Right atrium auricular region (tissue), 2 donors: ENCODE results near the gene GRM1. TPM values are rescaled to one million over a fixed set of nuclear protein-coding genes. Genes with fewer than 3 reads are reported as not detected.

Experiments used
- DNase-seq: peaks from one replicate; pipeline ENCODE4 v3.0.0-alpha.2; 2019; ENCODE audit warnings: low spot score
- H3K27ac ChIP-seq, 2 donors: fragments of 200-600 bp; sonication (generic); 1 replicate in 1 of 2; 2 replicates in 1 of 2; pipeline ENCODE4 v1.5.1; 2016 to 2019
- H3K27me3 ChIP-seq, 2 donors: fragments of 200-600 bp; sonication (generic); one replicate each; pipeline versions ENCODE4 v1.5.1 to v1.6.0; 2017 to 2019
- H3K36me3 ChIP-seq: fragments of 200-600 bp; sonication (generic); one replicate; pipeline ENCODE4 v1.5.1; 2016
- H3K4me1 ChIP-seq, 2 donors: fragments of 200-600 bp; sonication (generic); one replicate each; pipeline versions ENCODE4 v1.5.1 to v1.6.0; 2017 to 2019
- H3K4me3 ChIP-seq, 2 donors: fragments of 200-600 bp; sonication (generic); 1 replicate in 1 of 2; 2 replicates in 1 of 2; pipeline ENCODE4 v1.5.1; 2017 to 2019; ENCODE audit warnings: mild to moderate bottlenecking in 1 of 2, moderate library complexity in 1 of 2
- H3K9me3 ChIP-seq, 2 donors: fragments of 200-600 bp; sonication (generic); one replicate each; pipeline ENCODE4 v1.5.1; 2019
- CTCF ChIP-seq, 2 donors: fragments of 200-600 bp; sonication (generic); IDR thresholded peaks; one replicate each; pipeline ENCODE4 v1.5.1; 2019; ENCODE audit warnings: antibody characterized with exemption in 2 of 2
- total RNA-seq, 2 donors: library from RNA; depleted of rRNA; stranded (reverse); fragments of >200 nt; gene quantifications; one replicate each; pipeline ENCODE4 v1.1.0, GENCODE V29; 2016

GRM1 gene
- total RNA-seq, 2 donors from 2014 or later: 0.07 to 0.08 TPM

- no peak overlapping the region for H3K4me3 ChIP-seq
- no peaks in the 10 kb centered on the region for H3K4me1 ChIP-seq
- no peaks in the 10 kb centered on the region for H3K9me3 ChIP-seq
- no peak for TF ChIP-seq CTCF (IDR thresholded peaks at IDR 0.05)
- no peak overlapping the region for H3K27ac ChIP-seq
- no peak for DNase-seq
- H3K27me3 ChIP-seq: no peaks in the 10 kb centered on the region
- no peaks in the 10 kb centered on the region for H3K36me3 ChIP-seq
Observed at GRCh38 chr6:146273490-146273889, 244.6 kb downstream of the GRM1 start.

- Histone ChIP-seq H3K9me3 (no peaks in the 10 kb centered on the region), H3K4me3 (no peak overlapping the region), H3K27me3 (no peaks in the 10 kb centered on the region), H3K27ac (no peak overlapping the region), H3K36me3 (no peaks in the 10 kb centered on the region), H3K4me1 (no peaks in the 10 kb centered on the region)
- no peak for TF ChIP-seq CTCF (IDR thresholded peaks at IDR 0.05)
- DNase-seq: no peak
Observed at GRCh38 chr6:146277142-146277541, 248.3 kb downstream of the GRM1 start.

GRCh38 chr6:146281651-146282362 is 252.9 kb downstream of the GRM1 start:
- Histone ChIP-seq H3K9me3 (no peaks in the 10 kb centered on the region), H3K36me3 (no peaks in the 10 kb centered on the region), H3K4me3 (no peak overlapping the region), H3K27ac (no peak overlapping the region), H3K4me1 (no peaks in the 10 kb centered on the region), H3K27me3 (no peaks in the 10 kb centered on the region)
- DNase-seq: no peak
- no peak for TF ChIP-seq CTCF (IDR thresholded peaks at IDR 0.05)

GRCh38 chr6:146282837-146283236 is 254.0 kb downstream of the GRM1 start:
- Histone ChIP-seq H3K4me1 (no peaks in the 10 kb centered on the region), H3K27me3 (no peaks in the 10 kb centered on the region), H3K27ac (no peak overlapping the region), H3K9me3 (no peaks in the 10 kb centered on the region), H3K4me3 (no peak overlapping the region), H3K36me3 (no peaks in the 10 kb centered on the region)
- no peak for DNase-seq
- TF ChIP-seq CTCF (IDR thresholded peaks at IDR 0.05): no peak

DNA sequence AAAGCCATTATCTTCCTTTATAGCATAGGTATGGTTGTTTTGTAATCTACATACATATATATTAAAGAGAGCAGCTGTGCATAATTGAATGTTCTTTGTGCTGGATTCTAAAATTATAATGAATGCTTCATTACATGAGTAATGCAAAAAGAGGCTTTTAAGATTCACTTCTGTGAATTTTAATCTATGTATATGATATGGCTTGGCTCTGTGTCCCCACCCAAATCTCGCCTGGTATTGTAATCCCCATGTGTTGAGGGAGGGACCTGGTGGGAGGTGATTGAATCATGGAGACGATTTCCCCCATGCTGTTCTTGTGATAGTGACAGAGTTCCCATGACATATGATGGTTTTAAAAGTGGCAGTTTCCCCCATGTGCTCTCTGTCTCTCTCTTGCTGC is 255.4 kb downstream of the GRM1 start:
- no peak for TF ChIP-seq CTCF (IDR thresholded peaks at IDR 0.05)
- no peaks in the 10 kb centered on the region for H3K9me3 ChIP-seq
- no peaks in the 10 kb centered on the region for H3K27me3 ChIP-seq
- H3K4me1 ChIP-seq: no peaks in the 10 kb centered on the region
- no peak overlapping the region for H3K27ac ChIP-seq
- H3K36me3 ChIP-seq: no peaks in the 10 kb centered on the region
- H3K4me3 ChIP-seq: no peak overlapping the region
- no peak for DNase-seq

DNA sequence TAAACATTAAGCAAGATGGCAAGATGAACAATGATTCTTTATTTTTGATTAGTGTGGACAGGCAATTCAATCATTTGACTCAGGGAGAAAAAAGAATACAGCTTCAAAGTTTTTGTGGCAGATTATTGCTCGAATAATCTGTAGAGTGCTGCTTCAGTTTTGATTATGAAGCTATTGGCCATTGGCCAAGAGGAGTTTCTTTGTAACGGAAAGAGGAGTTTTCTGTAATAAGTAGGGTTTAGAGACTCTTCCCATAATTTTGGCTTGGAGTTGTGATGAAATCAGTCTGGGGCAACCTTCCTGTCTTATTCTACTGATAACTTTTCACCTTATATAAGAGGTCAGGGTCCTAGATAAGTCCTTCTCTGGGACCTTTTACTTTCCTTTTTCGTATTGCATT is 258.1 kb downstream of the GRM1 start:
- no peak overlapping the region for H3K27ac ChIP-seq
- no peak overlapping the region for H3K4me3 ChIP-seq
- H3K4me1 ChIP-seq: no peaks in the 10 kb centered on the region
- H3K27me3 ChIP-seq: no peaks in the 10 kb centered on the region
- H3K9me3 ChIP-seq: no peaks in the 10 kb centered on the region
- no peak for TF ChIP-seq CTCF (IDR thresholded peaks at IDR 0.05)
- no peak for DNase-seq
- H3K36me3 ChIP-seq: no peaks in the 10 kb centered on the region
